ENCODE results near the gene SH3RF1.
"Not testable (repeated sequence)": the region's sequence is repeated elsewhere in the genome, so short reads cannot be mapped to it uniquely, and the experiment has no call there.

Gene SH3RF1

GRCh38 chr4:169225058-169225751, 45.6 kb downstream of the SH3RF1 start:
- peak; percentile 52 to 74 for DNase-seq

- no peak for DNase-seq
Measured at GRCh38 chr4:169222761-169223160, 48.0 kb downstream of the SH3RF1 start.

- no peak for DNase-seq
Measured at GRCh38 chr4:169221662-169222061, 49.1 kb downstream of the SH3RF1 start.

GRCh38 chr4:169220854-169221411, 49.8 kb downstream of the SH3RF1 start:
- DNase-seq = no peak

GRCh38 chr4:169220447-169220846, 50.3 kb downstream of the SH3RF1 start:
- no peak for DNase-seq

- no peak for DNase-seq
Measured at GRCh38 chr4:169219440-169219839, 51.3 kb downstream of the SH3RF1 start.

- DNase-seq = no peak
Measured at GRCh38 chr4:169215656-169216055, 55.1 kb downstream of the SH3RF1 start.

GRCh38 chr4:169212981-169213380, 57.8 kb downstream of the SH3RF1 start:
- no peak for DNase-seq

- peak; percentile 75 for DNase-seq
Measured at GRCh38 chr4:169210504-169211118, 60.1 kb downstream of the SH3RF1 start.

- DNase-seq = no peak
Measured at GRCh38 chr4:169209388-169209883, 61.3 kb downstream of the SH3RF1 start.

- DNase-seq = no peak
Measured at GRCh38 chr4:169208516-169208915, 62.2 kb downstream of the SH3RF1 start.

GRCh38 chr4:169208090-169208455, 62.7 kb downstream of the SH3RF1 start:
- no peak for DNase-seq

GRCh38 chr4:169207436-169208089, 63.2 kb downstream of the SH3RF1 start:
- no peak for DNase-seq

GRCh38 chr4:169205744-169206080, 65.0 kb downstream of the SH3RF1 start:
- no peak for DNase-seq

GRCh38 chr4:169205075-169205743, 65.5 kb downstream of the SH3RF1 start:
- no peak for DNase-seq

- no peak for DNase-seq
Measured at GRCh38 chr4:169203891-169204290, 66.9 kb downstream of the SH3RF1 start.

GRCh38 chr4:169203278-169203677, 67.5 kb downstream of the SH3RF1 start:
- DNase-seq = not testable (repeated sequence)

- no peak for DNase-seq
Measured at GRCh38 chr4:169202878-169203277, 67.9 kb downstream of the SH3RF1 start.

- DNase-seq = no peak
Measured at GRCh38 chr4:169202145-169202699, 68.5 kb downstream of the SH3RF1 start.

- DNase-seq = no peak
Measured at GRCh38 chr4:169201222-169202144, 69.3 kb downstream of the SH3RF1 start.

- no peak for DNase-seq
Measured at GRCh38 chr4:169200361-169201030, 70.3 kb downstream of the SH3RF1 start.

All from inflammatory macrophage treated with lipopolysaccharide for 1 hour (primary cell).